ENCODE measurements around the gene MCOLN2.

MCOLN2 gene

GRCh38 chr1:84936116-84936810, 60.6 kb downstream of the MCOLN2 start:
- Histone ChIP-seq H3K9me3 (ENCODE audit: severe bottlenecking) (no peaks in the 10 kb centered on the region), H3K4me3 (ENCODE audit: severe bottlenecking) (no peak overlapping the region), H3K27me3 (ENCODE audit: insufficient read depth, poor library complexity, severe bottlenecking) (no peaks in the 10 kb centered on the region), H3K36me3 (ENCODE audit: low read depth) (no peaks in the 10 kb centered on the region), H3K4me1 (ENCODE audit: insufficient read depth, poor library complexity, severe bottlenecking) (no peaks in the 10 kb centered on the region), H3K27ac (ENCODE audit: poor library complexity, severe bottlenecking) (no peak overlapping the region)
- ATAC-seq (ENCODE audit: low read depth) (peak; percentile 52; the same call in 1 of the 3 replicates), DNase-seq (ENCODE audit: low spot score) (no peak)
- TF ChIP-seq, protein P1, sequence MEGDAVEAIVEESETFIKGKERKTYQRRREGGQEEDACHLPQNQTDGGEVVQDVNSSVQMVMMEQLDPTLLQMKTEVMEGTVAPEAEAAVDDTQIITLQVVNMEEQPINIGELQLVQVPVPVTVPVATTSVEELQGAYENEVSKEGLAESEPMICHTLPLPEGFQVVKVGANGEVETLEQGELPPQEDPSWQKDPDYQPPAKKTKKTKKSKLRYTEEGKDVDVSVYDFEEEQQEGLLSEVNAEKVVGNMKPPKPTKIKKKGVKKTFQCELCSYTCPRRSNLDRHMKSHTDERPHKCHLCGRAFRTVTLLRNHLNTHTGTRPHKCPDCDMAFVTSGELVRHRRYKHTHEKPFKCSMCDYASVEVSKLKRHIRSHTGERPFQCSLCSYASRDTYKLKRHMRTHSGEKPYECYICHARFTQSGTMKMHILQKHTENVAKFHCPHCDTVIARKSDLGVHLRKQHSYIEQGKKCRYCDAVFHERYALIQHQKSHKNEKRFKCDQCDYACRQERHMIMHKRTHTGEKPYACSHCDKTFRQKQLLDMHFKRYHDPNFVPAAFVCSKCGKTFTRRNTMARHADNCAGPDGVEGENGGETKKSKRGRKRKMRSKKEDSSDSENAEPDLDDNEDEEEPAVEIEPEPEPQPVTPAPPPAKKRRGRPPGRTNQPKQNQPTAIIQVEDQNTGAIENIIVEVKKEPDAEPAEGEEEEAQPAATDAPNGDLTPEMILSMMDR (IDR thresholded peaks at IDR 0.05; ENCODE audit: poor library complexity, severe bottlenecking): peak; percentile 97

- no peak for DNase-seq (ENCODE audit: low spot score)
- TF ChIP-seq, protein P1 (IDR thresholded peaks at IDR 0.05; ENCODE audit: poor library complexity, severe bottlenecking): no peak
- ATAC-seq (ENCODE audit: low read depth): no peak
- H3K4me3 ChIP-seq (ENCODE audit: severe bottlenecking): no peak overlapping the region
- H3K9me3 ChIP-seq (ENCODE audit: severe bottlenecking): no peaks in the 10 kb centered on the region
- no peak overlapping the region for H3K27ac ChIP-seq (ENCODE audit: poor library complexity, severe bottlenecking)
- H3K4me1 ChIP-seq (ENCODE audit: insufficient read depth, poor library complexity, severe bottlenecking): no peaks in the 10 kb centered on the region
- no peaks in the 10 kb centered on the region for H3K27me3 ChIP-seq (ENCODE audit: insufficient read depth, poor library complexity, severe bottlenecking)
- H3K36me3 ChIP-seq (ENCODE audit: low read depth): no peaks in the 10 kb centered on the region
Observed at GRCh38 chr1:84933011-84933611, 63.8 kb downstream of the MCOLN2 start.

DNA sequence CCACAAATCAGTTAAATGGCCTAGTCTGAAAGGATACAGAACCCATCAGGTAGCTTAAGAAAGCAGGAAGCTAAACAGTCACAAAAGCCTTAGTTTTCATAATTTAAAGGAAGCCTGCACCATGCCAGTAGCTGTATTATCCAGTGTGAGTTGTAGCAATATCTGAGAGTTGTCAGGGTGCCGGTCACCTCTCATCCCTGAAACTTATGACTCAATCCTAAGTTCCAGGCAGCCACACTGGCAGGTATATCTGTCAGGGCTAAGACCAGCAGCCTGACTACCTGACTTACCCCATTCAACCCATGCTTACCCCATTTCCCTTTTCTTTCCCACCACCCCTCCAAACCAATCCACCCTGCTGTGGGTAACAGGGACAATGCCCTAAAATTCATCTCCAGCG, 66.1 kb downstream of the MCOLN2 start:
- H3K9me3 ChIP-seq (ENCODE audit: severe bottlenecking): no peaks in the 10 kb centered on the region
- ATAC-seq (ENCODE audit: low read depth): 0 out of 3 replicates have a peak, but pooled peaks have one; percentile 29

DNA sequence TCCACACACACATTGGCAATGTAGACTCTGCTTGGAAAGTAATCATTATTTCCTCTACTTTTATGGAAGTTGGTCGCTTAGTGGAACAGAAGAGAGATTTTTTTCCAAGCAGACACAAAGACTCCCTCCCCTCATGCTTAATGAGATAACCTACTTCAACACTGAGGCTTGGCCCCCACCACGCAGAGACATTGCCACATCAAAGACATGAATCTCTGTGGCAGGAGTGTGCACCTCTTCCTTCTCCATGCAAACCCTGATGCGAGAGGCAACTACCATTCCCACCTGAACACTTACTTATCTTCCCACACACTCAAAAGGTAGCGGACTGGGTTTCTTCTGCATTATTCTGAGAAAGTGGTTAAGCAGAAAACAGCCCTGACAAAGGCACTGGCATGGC, 66.6 kb downstream of the MCOLN2 start:
- ATAC-seq (ENCODE audit: low read depth): no peak
- no peaks in the 10 kb centered on the region for H3K36me3 ChIP-seq (ENCODE audit: low read depth)
- TF ChIP-seq, protein P1 (IDR thresholded peaks at IDR 0.05; ENCODE audit: poor library complexity, severe bottlenecking): no peak

More for the DNA sequence above, 66.1 kb downstream of the MCOLN2 start:
- Histone ChIP-seq H3K27me3 (ENCODE audit: insufficient read depth, poor library complexity, severe bottlenecking) (no peaks in the 10 kb centered on the region), H3K4me1 (ENCODE audit: insufficient read depth, poor library complexity, severe bottlenecking) (no peaks in the 10 kb centered on the region), H3K36me3 (ENCODE audit: low read depth) (no peaks in the 10 kb centered on the region), H3K27ac (ENCODE audit: poor library complexity, severe bottlenecking) (no peak overlapping the region), H3K4me3 (ENCODE audit: severe bottlenecking) (no peak overlapping the region)
- no peak for DNase-seq (ENCODE audit: low spot score)
- TF ChIP-seq, protein P1 (IDR thresholded peaks at IDR 0.05; ENCODE audit: poor library complexity, severe bottlenecking): no peak

GRCh38 chr1:84929581-84929980, 67.3 kb downstream of the MCOLN2 start:
- no peaks in the 10 kb centered on the region for H3K4me1 ChIP-seq (ENCODE audit: insufficient read depth, poor library complexity, severe bottlenecking)
- H3K9me3 ChIP-seq (ENCODE audit: severe bottlenecking): no peaks in the 10 kb centered on the region
- H3K27me3 ChIP-seq (ENCODE audit: insufficient read depth, poor library complexity, severe bottlenecking): no peaks in the 10 kb centered on the region
- H3K4me3 ChIP-seq (ENCODE audit: severe bottlenecking): no peak overlapping the region
- no peak for ATAC-seq (ENCODE audit: low read depth)
- no peak for DNase-seq (ENCODE audit: low spot score)
- TF ChIP-seq, protein P1 (IDR thresholded peaks at IDR 0.05; ENCODE audit: poor library complexity, severe bottlenecking): no peak
- no peak overlapping the region for H3K27ac ChIP-seq (ENCODE audit: poor library complexity, severe bottlenecking)
- no peaks in the 10 kb centered on the region for H3K36me3 ChIP-seq (ENCODE audit: low read depth)

More for the DNA sequence above, 66.6 kb downstream of the MCOLN2 start:
- Histone ChIP-seq H3K4me1 (ENCODE audit: insufficient read depth, poor library complexity, severe bottlenecking) (no peaks in the 10 kb centered on the region), H3K27me3 (ENCODE audit: insufficient read depth, poor library complexity, severe bottlenecking) (no peaks in the 10 kb centered on the region), H3K27ac (ENCODE audit: poor library complexity, severe bottlenecking) (no peak overlapping the region), H3K4me3 (ENCODE audit: severe bottlenecking) (no peak overlapping the region), H3K9me3 (ENCODE audit: severe bottlenecking) (no peaks in the 10 kb centered on the region)
- no peak for DNase-seq (ENCODE audit: low spot score)

All from RWPE2 (cell line).